Lower leg skin (tissue), 3 donors: ENCODE results near the gene CYP26A1.

Experiments used
- CTCF ChIP-seq, 3 donors: fragments of 450-650 bp; IDR thresholded peaks; one replicate each; pipeline ENCODE4 v1.5.1; 2016; ENCODE audit warnings: antibody characterized with exemption in 3 of 3, mild to moderate bottlenecking in 3 of 3, moderate library complexity in 2 of 3
- POLR2A ChIP-seq, 2 donors: fragments of 450-650 bp; IDR thresholded peaks; one replicate each; pipeline ENCODE4 v1.6.1; 2016 to 2017; ENCODE audit warnings: antibody characterized with exemption in 2 of 2, mild to moderate bottlenecking in 1 of 2, moderate library complexity in 1 of 2

- TF ChIP-seq CTCF (IDR thresholded peaks at IDR 0.05) (no peak), POLR2A (IDR thresholded peaks at IDR 0.05) (no peak)
Observed at GRCh38 chr10:93081834-93082233, 8.1 kb downstream of the CYP26A1 start.
